SK-N-SH (cell line): Measurements from ENCODE around the gene IPO11. TPM values are rescaled to one million over a fixed set of nuclear protein-coding genes. Genes with fewer than 3 reads are reported as not detected.

Source experiments
- CTCF ChIA-PET: fragments of 300-600, 350-600 bp; formaldehyde crosslinking; extraction: SDS; loops from one replicate; lab custom pipeline; 2021; lab: Yijun Ruan, JAX
- POLR2A ChIA-PET: fragments of 350-600 bp; sonication (Branson Sonifier 250); formaldehyde crosslinking; extraction: SDS; loops from one replicate; lab custom pipeline; 2020; ENCODE audit warnings: antibody characterized with exemption, inconsistent platforms; lab: Yijun Ruan, JAX
- DNase-seq: peaks from one replicate; pipeline ENCODE4 v3.0.0; 2012
- H2AFZ ChIP-seq: fragments of 200-600 bp; sonication (generic); 2 replicates; pipeline ENCODE4 v1.8.1; 2016; ENCODE audit warnings: antibody characterized with exemption, mild to moderate bottlenecking, low read depth
- H3F3A ChIP-seq: fragments of 200-600 bp; sonication (generic); replicated peaks from 2 replicates; pipeline ENCODE3; 2016; ENCODE audit warnings: antibody characterized with exemption, mild to moderate bottlenecking; ENCODE audit not compliant: insufficient read depth
- H3K27ac ChIP-seq, 2 experiments: fragments of 200-500 bp in 1 of 2; fragments of 200-600 bp in 1 of 2; sonication (Bioruptor generic) in 1 of 2; sonication (generic), shearing (Covaris generic) in 1 of 2; 2 replicates each; pipeline versions ENCODE4 v1.5.1 to v1.6.1; 2014 to 2016; ENCODE audit warnings: low read depth in 2 of 2, inconsistent platforms in 1 of 2, low read length in 1 of 2, mild to moderate bottlenecking in 1 of 2, mixed read lengths in 1 of 2
- H3K27me3 ChIP-seq: fragments of 200-600 bp; sonication (generic), shearing (Covaris generic); 2 replicates; pipeline ENCODE4 v1.6.1; 2016; ENCODE audit warnings: mixed run types; ENCODE audit not compliant: insufficient read depth
- H3K36me3 ChIP-seq, 2 experiments: fragments of 200-500 bp in 1 of 2; fragments of 200-600 bp in 1 of 2; sonication (Bioruptor generic) in 1 of 2; sonication (generic) in 1 of 2; replicated peaks in 1 of 2; 2 replicates each; pipeline versions ENCODE3 to v1.5.1; 2014 to 2016; ENCODE audit warnings: low read length in 1 of 2, mild to moderate bottlenecking in 1 of 2; ENCODE audit not compliant: insufficient read depth in 2 of 2, control insufficient read depth in 1 of 2
- H3K4me1 ChIP-seq, 2 experiments: fragments of 200-500 bp in 1 of 2; fragments of 200-600 bp in 1 of 2; sonication (Bioruptor generic) in 1 of 2; sonication (generic), shearing (Covaris generic) in 1 of 2; 2 replicates each; pipeline versions ENCODE4 v1.5.1 to v1.6.1; 2014 to 2016; ENCODE audit warnings: low read depth in 1 of 2, low read length in 1 of 2, mixed run types in 1 of 2; ENCODE audit not compliant: insufficient read depth in 2 of 2, control insufficient read depth in 1 of 2
- H3K4me2 ChIP-seq: fragments of 200-600 bp; sonication (generic), shearing (Covaris generic); 2 replicates; pipeline ENCODE4 v1.6.1; 2017; ENCODE audit warnings: mixed run types
- H3K4me3 ChIP-seq, 2 experiments: fragments of 200-500 bp in 1 of 2; fragments of 200-600 bp in 1 of 2; sonication (Bioruptor generic) in 1 of 2; sonication (generic), shearing (Covaris generic) in 1 of 2; 2 replicates each; pipeline versions ENCODE4 v1.5.1 to v1.8.1; 2014 to 2016; ENCODE audit warnings: low read depth in 2 of 2, inconsistent platforms in 1 of 2, low read length in 1 of 2, mild to moderate bottlenecking in 1 of 2, mixed read lengths in 1 of 2, moderate library complexity in 1 of 2
- H3K79me2 ChIP-seq: fragments of 200-600 bp; sonication (generic); 2 replicates; pipeline ENCODE4 v1.8.1; 2017; ENCODE audit warnings: mild to moderate bottlenecking; ENCODE audit not compliant: insufficient read depth
- H3K9ac ChIP-seq: fragments of 200-600 bp; sonication (generic); 2 replicates; pipeline ENCODE4 v1.6.1; 2017; ENCODE audit warnings: mixed run types
- H3K9me2 ChIP-seq: fragments of 200-600 bp; sonication (generic); 2 replicates; pipeline ENCODE4 v1.6.1; 2017; ENCODE audit warnings: mixed run types
- H3K9me3 ChIP-seq: fragments of 200-600 bp; sonication (generic); 2 replicates; pipeline ENCODE4 v1.6.1; 2017; ENCODE audit warnings: mixed run types, mild to moderate bottlenecking, moderate library complexity
- H4K20me1 ChIP-seq: fragments of 200-600 bp; sonication (generic); 2 replicates; pipeline ENCODE4 v1.6.1; 2017; ENCODE audit warnings: mild to moderate bottlenecking, mixed run types; ENCODE audit not compliant: insufficient read depth
- CTCF ChIP-seq: fragments of 200-600 bp; sonication (generic); IDR thresholded peaks from 2 replicates; pipeline ENCODE4 v1.6.1; 2017; ENCODE audit warnings: antibody characterized with exemption, mild to moderate bottlenecking, moderate library complexity
- ELF1 ChIP-seq: IDR thresholded peaks from 2 replicates; pipeline ENCODE4 v1.4.0; 2012
- FOXJ3 ChIP-seq: sonication (generic); formaldehyde crosslinking; IDR thresholded peaks from 2 replicates; pipeline ENCODE4 v1.5.1; 2020; ENCODE audit warnings: mild to moderate bottlenecking, missing genetic modification reagents
- FOXM1 ChIP-seq: IDR thresholded peaks from 2 replicates; pipeline ENCODE4 v1.4.0; 2012; ENCODE audit warnings: low read depth, mild to moderate bottlenecking
- GABPA ChIP-seq: IDR thresholded peaks from 2 replicates; pipeline ENCODE4 v1.4.0; 2012; ENCODE audit warnings: low read depth, mild to moderate bottlenecking
- IRF3 ChIP-seq: fragments of 150-350 bp; IDR thresholded peaks from 2 replicates; pipeline ENCODE4 v1.6.1; 2016; ENCODE audit warnings: mild to moderate bottlenecking, low read depth, low read length
- JUND ChIP-seq: IDR thresholded peaks from 2 replicates; pipeline ENCODE4 v1.4.0; 2012
- MXI1 ChIP-seq: IDR thresholded peaks from 2 replicates; pipeline ENCODE4 v1.6.1; 2012; ENCODE audit warnings: mild to moderate bottlenecking, low read depth, low read length, improper control_type of control experiment
- POLR2AphosphoS5 ChIP-seq: IDR thresholded peaks from 2 replicates; pipeline ENCODE4 v1.6.1; 2012; ENCODE audit warnings: low read depth, low read length
- RAD21 ChIP-seq: IDR thresholded peaks from 2 replicates; pipeline ENCODE4 v1.6.1; 2012; ENCODE audit warnings: mild to moderate bottlenecking, low read length
- RCOR1 ChIP-seq: fragments of 150-350 bp; IDR thresholded peaks from 2 replicates; pipeline ENCODE4 v1.6.1; 2017; ENCODE audit warnings: antibody characterized with exemption, low read length
- RFX5 ChIP-seq: IDR thresholded peaks from 2 replicates; pipeline ENCODE4 v1.6.1; 2012; ENCODE audit warnings: mild to moderate bottlenecking, improper control_type of control experiment, low read length
- RXRA ChIP-seq: IDR thresholded peaks from 2 replicates; pipeline ENCODE4 v1.4.0; 2012; ENCODE audit warnings: low read depth, mild to moderate bottlenecking, borderline replicate concordance
- WGBS: methylation state at CpG from one replicate; pipeline ENCODE4 v1.1.6; 2017; ENCODE audit warnings: low lambda C conversion rate; 5-methylcytosine and 5-hydroxymethylcytosine counted together
- polyA plus RNA-seq, 3 experiments: library from polyadenylated mRNA; depleted of rRNA; stranded (reverse); fragments of >200 nt; gene quantifications; 2 replicates each; pipeline ENCODE4 v1.2.3, GENCODE V29; 2012
- TF ChIP-seq, protein P1 (sequence below): IDR thresholded peaks from 2 replicates; pipeline ENCODE4 v1.4.0; 2012; ENCODE audit warnings: low read depth, borderline replicate concordance
- TF ChIP-seq, protein P2 (sequence below): fragments of 150-350 bp; IDR thresholded peaks from 2 replicates; pipeline ENCODE4 v1.6.1; 2017; ENCODE audit warnings: antibody characterized with exemption, low read length, low read depth, borderline replicate concordance
- TF ChIP-seq, protein P3 (sequence below): IDR thresholded peaks from 2 replicates; pipeline ENCODE4 v1.6.1; 2012; ENCODE audit warnings: mild to moderate bottlenecking, low read depth, low read length, moderate library complexity

The IPO11 gene
- polyA plus RNA-seq, 1 of the 3 experiments (the other 2 are of a cell fraction), result 8.1 TPM

GRCh38 chr5:62585306-62585705 lies 172.7 kb downstream of the IPO11 start:
- ChIA-PET CTCF (no interaction called here), POLR2A (no interaction called here)
- WGBS, result 94% methylated on average over 2 of the region's 2 CpGs
- Histone ChIP-seq H2AFZ (no peak overlapping the region), H3K4me3 (no peak overlapping the region), H3K9me2 (no peaks in the 10 kb centered on the region), H3K9ac (no peak overlapping the region), H3K79me2 (no peaks in the 10 kb centered on the region), H3K4me2 (no peak overlapping the region), H3K36me3 (peaks cover 10 to 14% of the 10 kb centered on the region in 2 experiments), H3F3A (peaks cover 5% of the 10 kb centered on the region), H3K27me3 (no peaks in the 10 kb centered on the region), H3K9me3 (no peaks in the 10 kb centered on the region), H3K27ac (no peak overlapping the region), H4K20me1 (no peaks in the 10 kb centered on the region), H3K4me1 (peaks cover 0 to 7% of the 10 kb centered on the region in 2 experiments; a peak in 2 of 4 replicates)
- no peak for TF ChIP-seq ELF1
- TF ChIP-seq, protein P1, sequence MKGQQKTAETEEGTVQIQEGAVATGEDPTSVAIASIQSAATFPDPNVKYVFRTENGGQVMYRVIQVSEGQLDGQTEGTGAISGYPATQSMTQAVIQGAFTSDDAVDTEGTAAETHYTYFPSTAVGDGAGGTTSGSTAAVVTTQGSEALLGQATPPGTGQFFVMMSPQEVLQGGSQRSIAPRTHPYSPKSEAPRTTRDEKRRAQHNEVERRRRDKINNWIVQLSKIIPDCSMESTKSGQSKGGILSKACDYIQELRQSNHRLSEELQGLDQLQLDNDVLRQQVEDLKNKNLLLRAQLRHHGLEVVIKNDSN, result no peak
- TF ChIP-seq RAD21, result no peak
- no peak for TF ChIP-seq RCOR1
- TF ChIP-seq, protein P2, sequence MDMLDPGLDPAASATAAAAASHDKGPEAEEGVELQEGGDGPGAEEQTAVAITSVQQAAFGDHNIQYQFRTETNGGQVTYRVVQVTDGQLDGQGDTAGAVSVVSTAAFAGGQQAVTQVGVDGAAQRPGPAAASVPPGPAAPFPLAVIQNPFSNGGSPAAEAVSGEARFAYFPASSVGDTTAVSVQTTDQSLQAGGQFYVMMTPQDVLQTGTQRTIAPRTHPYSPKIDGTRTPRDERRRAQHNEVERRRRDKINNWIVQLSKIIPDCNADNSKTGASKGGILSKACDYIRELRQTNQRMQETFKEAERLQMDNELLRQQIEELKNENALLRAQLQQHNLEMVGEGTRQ, result no peak
- TF ChIP-seq GABPA, result no peak
- no peak for TF ChIP-seq POLR2AphosphoS5
- TF ChIP-seq FOXM1, result no peak
- no peak for TF ChIP-seq JUND
- no peak for TF ChIP-seq FOXJ3 (CRISPR knock-in tag)
- TF ChIP-seq RXRA, result no peak
- TF ChIP-seq, protein P3, sequence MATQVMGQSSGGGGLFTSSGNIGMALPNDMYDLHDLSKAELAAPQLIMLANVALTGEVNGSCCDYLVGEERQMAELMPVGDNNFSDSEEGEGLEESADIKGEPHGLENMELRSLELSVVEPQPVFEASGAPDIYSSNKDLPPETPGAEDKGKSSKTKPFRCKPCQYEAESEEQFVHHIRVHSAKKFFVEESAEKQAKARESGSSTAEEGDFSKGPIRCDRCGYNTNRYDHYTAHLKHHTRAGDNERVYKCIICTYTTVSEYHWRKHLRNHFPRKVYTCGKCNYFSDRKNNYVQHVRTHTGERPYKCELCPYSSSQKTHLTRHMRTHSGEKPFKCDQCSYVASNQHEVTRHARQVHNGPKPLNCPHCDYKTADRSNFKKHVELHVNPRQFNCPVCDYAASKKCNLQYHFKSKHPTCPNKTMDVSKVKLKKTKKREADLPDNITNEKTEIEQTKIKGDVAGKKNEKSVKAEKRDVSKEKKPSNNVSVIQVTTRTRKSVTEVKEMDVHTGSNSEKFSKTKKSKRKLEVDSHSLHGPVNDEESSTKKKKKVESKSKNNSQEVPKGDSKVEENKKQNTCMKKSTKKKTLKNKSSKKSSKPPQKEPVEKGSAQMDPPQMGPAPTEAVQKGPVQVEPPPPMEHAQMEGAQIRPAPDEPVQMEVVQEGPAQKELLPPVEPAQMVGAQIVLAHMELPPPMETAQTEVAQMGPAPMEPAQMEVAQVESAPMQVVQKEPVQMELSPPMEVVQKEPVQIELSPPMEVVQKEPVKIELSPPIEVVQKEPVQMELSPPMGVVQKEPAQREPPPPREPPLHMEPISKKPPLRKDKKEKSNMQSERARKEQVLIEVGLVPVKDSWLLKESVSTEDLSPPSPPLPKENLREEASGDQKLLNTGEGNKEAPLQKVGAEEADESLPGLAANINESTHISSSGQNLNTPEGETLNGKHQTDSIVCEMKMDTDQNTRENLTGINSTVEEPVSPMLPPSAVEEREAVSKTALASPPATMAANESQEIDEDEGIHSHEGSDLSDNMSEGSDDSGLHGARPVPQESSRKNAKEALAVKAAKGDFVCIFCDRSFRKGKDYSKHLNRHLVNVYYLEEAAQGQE, result no peak
- no peak for TF ChIP-seq RFX5
- TF ChIP-seq IRF3, result no peak
- TF ChIP-seq CTCF, result no peak
- TF ChIP-seq MXI1, result no peak
- DNase-seq, result no peak
